Measurements from ENCODE around the gene RAB10.
"Not testable (repeated sequence)": the region's sequence is repeated elsewhere in the genome, so short reads cannot be mapped to it uniquely, and the experiment has no call there.

DNA sequence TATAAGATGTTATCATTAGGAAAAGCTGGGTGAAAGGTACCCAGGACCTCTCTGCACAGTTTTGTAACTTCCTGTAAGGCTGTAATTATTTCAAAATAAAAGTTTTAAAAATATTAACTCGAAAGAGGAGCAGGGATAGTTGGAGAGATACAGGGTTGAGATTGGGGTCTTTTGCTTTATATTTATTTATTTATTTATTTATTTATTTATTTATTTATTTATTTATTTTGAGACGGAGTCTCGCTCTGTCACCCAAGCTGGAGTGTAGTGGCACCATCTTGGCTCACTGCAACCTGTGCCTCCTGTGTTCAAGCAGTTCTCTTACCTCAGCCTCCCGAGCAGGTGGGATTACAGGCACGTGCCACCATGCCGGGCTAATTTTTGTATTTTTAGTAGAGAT lies 74.8 kb downstream of the RAB10 start:
- TF ChIP-seq, protein P1, sequence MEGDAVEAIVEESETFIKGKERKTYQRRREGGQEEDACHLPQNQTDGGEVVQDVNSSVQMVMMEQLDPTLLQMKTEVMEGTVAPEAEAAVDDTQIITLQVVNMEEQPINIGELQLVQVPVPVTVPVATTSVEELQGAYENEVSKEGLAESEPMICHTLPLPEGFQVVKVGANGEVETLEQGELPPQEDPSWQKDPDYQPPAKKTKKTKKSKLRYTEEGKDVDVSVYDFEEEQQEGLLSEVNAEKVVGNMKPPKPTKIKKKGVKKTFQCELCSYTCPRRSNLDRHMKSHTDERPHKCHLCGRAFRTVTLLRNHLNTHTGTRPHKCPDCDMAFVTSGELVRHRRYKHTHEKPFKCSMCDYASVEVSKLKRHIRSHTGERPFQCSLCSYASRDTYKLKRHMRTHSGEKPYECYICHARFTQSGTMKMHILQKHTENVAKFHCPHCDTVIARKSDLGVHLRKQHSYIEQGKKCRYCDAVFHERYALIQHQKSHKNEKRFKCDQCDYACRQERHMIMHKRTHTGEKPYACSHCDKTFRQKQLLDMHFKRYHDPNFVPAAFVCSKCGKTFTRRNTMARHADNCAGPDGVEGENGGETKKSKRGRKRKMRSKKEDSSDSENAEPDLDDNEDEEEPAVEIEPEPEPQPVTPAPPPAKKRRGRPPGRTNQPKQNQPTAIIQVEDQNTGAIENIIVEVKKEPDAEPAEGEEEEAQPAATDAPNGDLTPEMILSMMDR (IDR thresholded peaks at IDR 0.05; ENCODE audit: low read depth, low read length) = not testable (repeated sequence)
- TF ChIP-seq POLR2A (IDR thresholded peaks at IDR 0.05; ENCODE audit: extremely low read depth, insufficient read length) = not testable (repeated sequence)

Measured in NB4 (cell line).